Measurements from ENCODE around the gene ENSA.
A peak's percentile ranks its signal among the peaks of the same experiment; 100 is the strongest.
"Not testable (repeated sequence)": the region's sequence is repeated elsewhere in the genome, so short reads cannot be mapped to it uniquely, and the experiment has no call there.

Gene ENSA

GRCh38 chr1:150622303-150622975 lies 7.0 kb downstream of the ENSA start:
- DNase-seq (ENCODE audit: low read depth in 2 of 2, low spot score in 1 of 2), result no peak

DNA sequence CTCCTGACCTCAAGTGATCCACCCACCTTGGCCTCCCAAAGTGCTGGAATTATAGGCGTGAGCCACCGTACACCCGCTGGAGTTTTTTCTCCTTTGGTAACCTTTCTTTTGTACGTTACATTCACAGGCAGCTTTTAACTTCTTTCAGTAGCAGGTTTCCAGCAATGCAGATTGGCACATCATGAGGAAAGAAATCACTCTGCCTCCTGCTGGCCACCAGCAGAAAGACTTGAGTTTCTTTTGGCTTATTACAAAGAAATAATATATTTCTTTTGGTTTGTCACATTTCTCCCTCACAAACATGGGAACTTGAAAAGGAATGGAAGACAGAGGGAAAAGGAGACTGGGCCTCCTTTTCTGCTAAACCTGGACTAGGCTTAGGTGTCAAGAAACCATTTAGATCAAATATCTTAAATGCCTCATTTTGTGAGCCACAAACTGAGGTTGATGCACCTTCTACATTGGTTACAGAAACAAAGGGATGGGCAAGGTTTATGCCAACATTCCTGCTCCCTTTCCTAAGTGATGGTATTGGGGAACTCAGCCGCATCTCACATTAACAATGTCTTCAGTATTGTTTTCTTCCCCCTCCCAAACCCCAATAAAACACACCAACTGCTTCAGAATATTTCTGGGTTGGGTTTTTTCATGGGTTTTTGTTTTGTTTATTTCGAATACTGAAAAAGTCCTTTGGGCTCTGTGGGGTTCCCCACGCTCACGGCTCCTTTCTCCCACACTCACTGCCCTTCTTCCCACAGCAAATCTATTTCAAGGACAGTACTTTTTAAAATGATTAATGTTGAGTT lies 7.7 kb downstream of the ENSA start:
- DNase-seq (ENCODE audit: low read depth in 2 of 2, low spot score in 1 of 2), result peak in 1 of 2 donors; percentile 23

- DNase-seq (ENCODE audit: low read depth in 2 of 2, low spot score in 1 of 2), result no peak
These were observed 8.5 kb downstream of the ENSA start for GRCh38 chr1:150620919-150621318.

DNA sequence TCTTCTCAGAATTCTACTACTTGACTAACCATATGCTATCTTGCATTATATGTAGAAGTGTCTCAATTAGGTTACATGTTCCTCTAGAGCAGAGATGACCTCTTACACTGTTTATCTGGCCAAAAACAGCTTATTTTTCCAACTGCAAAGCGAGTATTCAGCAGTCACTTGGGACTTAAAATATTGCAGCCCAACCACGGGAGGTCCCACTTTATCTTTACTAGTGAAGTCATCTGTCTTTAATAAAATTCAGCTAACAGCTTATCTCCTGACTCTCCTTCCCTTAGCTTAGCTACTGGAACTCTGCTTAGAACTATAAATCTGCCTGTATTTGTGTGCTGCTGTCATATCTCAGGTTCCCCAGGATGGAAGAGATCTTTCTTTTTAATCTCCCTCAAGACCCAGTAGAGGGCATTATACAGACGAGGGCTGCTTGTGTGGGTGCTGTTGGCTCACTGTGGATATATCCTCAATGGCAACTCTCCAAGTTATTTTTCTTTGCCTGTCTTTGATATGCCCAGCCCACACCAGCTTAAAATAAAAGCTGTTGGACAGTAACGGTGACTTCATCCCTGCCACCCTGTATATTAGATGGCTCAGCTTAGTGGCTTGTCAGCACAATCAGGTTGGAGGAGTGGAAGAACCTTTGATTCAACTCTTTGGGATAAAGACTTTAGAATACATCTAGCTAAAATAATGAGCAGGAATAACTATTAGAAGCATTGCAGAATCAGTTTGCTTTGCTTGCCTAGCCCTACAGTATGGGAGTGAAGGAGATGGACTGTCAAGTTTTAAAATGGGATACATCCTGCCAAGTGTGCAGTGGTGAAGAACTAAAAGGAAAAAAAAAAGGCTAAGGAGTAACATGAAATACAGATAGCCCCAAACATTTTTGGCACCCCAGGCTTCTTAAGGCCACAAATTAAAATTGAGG lies 9.6 kb downstream of the ENSA start:
- DNase-seq (ENCODE audit: low read depth in 2 of 2, low spot score in 1 of 2), result no peak

GRCh38 chr1:150615346-150616201 lies 13.8 kb downstream of the ENSA start:
- no peak for DNase-seq (ENCODE audit: low read depth in 2 of 2, low spot score in 1 of 2)

- DNase-seq (ENCODE audit: low read depth in 2 of 2, low spot score in 1 of 2), result peak in 1 of 2 donors; percentile 35
These were observed 16.1 kb downstream of the ENSA start for GRCh38 chr1:150613061-150613920.

GRCh38 chr1:150612014-150612345 lies 17.4 kb downstream of the ENSA start:
- DNase-seq (ENCODE audit: low read depth in 2 of 2, low spot score in 1 of 2), result no peak

- no peak for DNase-seq (ENCODE audit: low read depth in 2 of 2, low spot score in 1 of 2)
These were observed 18.8 kb downstream of the ENSA start for GRCh38 chr1:150610576-150610975.

DNA sequence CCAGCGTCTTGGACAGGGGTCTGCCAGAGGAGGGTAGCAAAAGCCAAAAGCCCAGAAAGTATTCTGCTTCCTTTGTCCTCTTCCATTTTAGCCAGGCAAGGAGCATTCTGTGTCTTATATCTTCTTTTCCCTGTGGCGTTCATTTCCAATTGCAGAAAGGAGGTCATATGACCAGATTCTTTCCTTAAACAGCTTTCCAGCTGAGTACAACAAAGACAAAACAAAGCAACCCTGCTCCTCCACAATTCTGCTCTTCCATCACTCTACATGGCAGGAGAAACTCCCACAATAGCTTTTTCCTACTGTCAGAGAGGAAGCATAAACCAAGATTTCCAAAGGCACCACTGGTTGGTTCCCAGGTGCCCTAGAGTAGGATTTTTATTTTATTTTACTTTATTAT lies 19.7 kb downstream of the ENSA start:
- no peak for DNase-seq (ENCODE audit: low read depth in 2 of 2, low spot score in 1 of 2)

DNA sequence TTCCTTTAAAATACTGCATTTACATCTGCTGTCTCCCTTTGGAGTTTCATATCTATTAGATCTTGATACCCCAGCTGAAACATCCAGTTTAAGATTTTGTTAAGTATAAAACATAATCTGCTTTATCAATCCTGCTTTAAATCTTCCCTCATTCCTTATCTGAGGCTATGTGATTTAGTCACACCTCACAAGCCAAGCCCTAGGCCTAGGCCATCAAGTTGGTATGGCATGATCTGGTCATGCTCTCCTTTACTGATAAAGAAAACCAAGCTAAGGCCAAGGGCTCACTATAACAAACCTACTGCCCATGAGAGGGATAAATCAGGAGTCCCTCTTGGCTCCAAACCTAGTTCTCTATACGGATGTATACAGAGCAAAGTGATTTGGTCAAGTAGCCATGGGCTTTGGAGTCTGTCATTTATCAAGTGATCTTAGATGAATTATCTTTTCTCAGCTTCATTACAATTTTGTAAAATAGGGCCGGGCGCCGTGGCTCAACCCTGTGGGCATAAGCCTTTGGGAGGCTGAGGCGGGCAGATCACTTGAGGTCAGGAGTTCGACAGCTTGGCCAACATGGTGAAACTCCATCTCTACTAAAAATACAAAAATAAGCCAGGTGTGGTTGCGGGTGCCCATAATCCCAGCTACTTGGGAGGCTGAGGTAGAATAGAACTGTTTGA lies 22.8 kb downstream of the ENSA start:
- no peak for DNase-seq (ENCODE audit: low read depth in 2 of 2, low spot score in 1 of 2)

GRCh38 chr1:150605451-150605731 lies 24.0 kb downstream of the ENSA start:
- DNase-seq (ENCODE audit: low read depth in 2 of 2, low spot score in 1 of 2), result not testable (repeated sequence)

DNA sequence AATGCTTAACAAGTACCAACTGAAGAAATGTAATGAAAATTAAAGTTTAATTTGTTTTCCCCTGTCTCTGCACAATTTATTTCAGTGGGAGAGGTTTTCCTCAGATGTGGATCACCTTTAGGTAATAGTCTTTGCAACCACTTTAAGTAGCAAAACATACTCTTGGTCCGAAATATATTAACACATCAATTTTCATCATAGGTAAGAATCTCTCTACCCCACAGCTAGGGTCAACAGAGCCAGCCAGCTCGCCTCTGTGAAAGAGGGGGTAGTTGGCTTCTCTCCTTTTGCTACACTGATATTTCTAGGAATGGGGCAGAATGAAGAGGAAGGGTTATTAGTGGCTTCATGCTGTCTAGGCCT lies 25.2 kb downstream of the ENSA start:
- DNase-seq (ENCODE audit: low read depth in 2 of 2, low spot score in 1 of 2), result no peak

- DNase-seq (ENCODE audit: low read depth in 2 of 2, low spot score in 1 of 2), result no peak
These were observed 25.7 kb downstream of the ENSA start for GRCh38 chr1:150603711-150604110.

- DNase-seq (ENCODE audit: low read depth in 2 of 2, low spot score in 1 of 2), result not testable (repeated sequence)
These were observed 27.0 kb downstream of the ENSA start for GRCh38 chr1:150602372-150602771.

- no peak for DNase-seq (ENCODE audit: low read depth in 2 of 2, low spot score in 1 of 2)
These were observed 27.9 kb downstream of the ENSA start for GRCh38 chr1:150601540-150601939.

DNA sequence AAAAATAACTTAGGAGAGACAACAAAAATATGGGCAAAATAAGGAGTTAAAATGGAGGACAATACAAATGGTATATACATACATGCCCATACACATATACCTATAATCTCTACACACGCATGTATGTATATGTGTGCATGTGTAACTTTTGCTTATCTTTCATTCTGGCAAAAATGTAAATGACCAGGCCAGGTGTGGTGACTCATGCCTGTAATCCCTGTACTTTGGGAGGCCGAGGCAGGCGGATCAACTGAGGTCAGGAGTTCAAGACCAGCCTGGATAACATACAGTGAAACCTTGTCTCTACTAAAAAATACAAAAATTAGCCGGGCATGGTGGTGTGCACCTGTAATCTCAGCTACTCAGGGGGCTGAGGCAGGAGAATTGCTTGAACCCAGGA lies 31.1 kb downstream of the ENSA start:
- DNase-seq (ENCODE audit: low read depth in 2 of 2, low spot score in 1 of 2), result not testable (repeated sequence)

DNA sequence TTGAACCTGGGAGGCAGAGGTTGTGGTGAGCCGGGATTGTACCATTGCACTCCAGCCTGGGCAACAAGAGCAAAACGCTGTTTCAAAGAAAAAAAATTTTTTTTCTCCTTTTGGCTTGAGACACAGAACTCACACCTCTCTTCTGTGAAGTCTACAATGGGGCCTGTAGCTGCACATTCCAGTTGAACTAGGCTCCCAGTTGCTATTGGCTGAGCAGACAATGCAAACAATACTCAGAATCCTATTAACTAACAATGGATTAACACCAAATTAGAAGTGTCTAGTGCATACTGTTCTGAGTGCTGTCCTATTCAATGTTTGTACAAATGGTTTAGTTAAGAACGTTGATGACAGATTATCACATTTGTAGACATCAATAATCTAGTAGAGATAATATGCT lies 32.4 kb downstream of the ENSA start:
- no peak for DNase-seq (ENCODE audit: low read depth in 2 of 2, low spot score in 1 of 2)

DNA sequence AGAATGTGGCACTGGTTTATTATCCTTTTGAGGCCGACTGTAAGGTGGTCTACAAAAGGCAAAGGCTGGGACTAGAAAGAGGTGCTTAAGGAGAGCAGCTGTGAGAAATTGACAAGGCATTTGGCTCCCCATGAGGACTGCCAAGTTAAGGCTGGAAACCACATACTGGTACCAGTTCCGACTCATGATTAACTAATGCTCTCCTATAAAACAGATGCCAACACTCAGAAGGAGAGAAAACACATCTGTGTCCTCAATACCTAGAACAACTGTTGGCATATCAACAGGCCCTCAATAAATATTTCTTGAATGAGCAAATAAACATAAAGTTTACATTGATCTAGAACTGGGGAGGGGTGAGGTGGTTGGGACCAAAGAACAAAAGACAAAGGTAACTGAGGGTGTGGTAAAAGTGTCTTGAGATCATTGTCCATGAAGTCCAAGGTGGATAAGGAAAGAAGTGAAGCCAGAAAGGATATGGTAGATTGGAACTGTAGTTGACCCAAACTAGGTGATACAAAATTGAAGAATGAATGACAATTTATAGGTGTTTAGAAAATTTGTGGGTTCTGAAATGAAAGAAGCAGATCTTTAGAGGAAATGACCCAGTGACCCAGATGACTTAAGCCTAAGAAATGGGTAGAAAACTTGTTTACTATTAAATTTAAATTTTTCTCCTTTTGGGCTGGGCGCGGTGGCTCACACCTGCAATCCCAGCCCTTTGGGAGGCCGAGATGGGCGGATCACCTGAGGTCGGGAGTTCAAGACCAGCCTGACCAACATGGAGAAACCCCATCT lies 33.1 kb downstream of the ENSA start:
- DNase-seq (ENCODE audit: low read depth in 2 of 2, low spot score in 1 of 2), result no peak

- no peak for DNase-seq (ENCODE audit: low read depth in 2 of 2, low spot score in 1 of 2)
These were observed 47.0 kb downstream of the ENSA start for GRCh38 chr1:150582371-150582770.
